ENCODE data around the gene NTNG1.

- TF ChIP-seq POLR2A (IDR thresholded peaks at IDR 0.05; ENCODE audit: low read depth, low read length) (no peak), CEBPB (IDR thresholded peaks at IDR 0.05; ENCODE audit: low read depth, low read length) (no peak), CTCF (conservative IDR thresholded peaks at IDR 0.05; ENCODE audit: low read depth, low read length) (no peak), MXI1 (IDR thresholded peaks at IDR 0.05; ENCODE audit: borderline replicate concordance, low read depth, low read length) (no peak), BHLHE40 (IDR thresholded peaks at IDR 0.05; ENCODE audit: low read depth, low read length) (no peak), FOS (IDR thresholded peaks at IDR 0.05; ENCODE audit: low read depth, low read length) (no peak), RFX5 (IDR thresholded peaks at IDR 0.05; ENCODE audit: low read depth, low read length) (no peak), ELK1 (IDR thresholded peaks at IDR 0.05; ENCODE audit: borderline replicate concordance, low read depth, low read length) (no peak), SMC3 (IDR thresholded peaks at IDR 0.05; ENCODE audit: low read depth, low read length) (no peak)
Observed at GRCh38 chr1:107172450-107173170, 31.8 kb downstream of the NTNG1 start.

Measured in IMR-90 (cell line).